SK-N-MC (cell line): ENCODE data around the gene AMMECR1.

Experiments
- DNase-seq: peaks from one replicate; pipeline ENCODE4 v3.0.0-alpha.2; 2011; ENCODE audit warnings: low read depth, low spot score
- H3K27ac ChIP-seq: fragments of 200-600 bp; sonication (generic); 2 replicates; pipeline ENCODE4 v1.5.1; 2016; ENCODE audit warnings: mixed run types
- H3K36me3 ChIP-seq: fragments of 200-600 bp; sonication (generic); 2 replicates; pipeline ENCODE4 v1.6.1; 2017; ENCODE audit warnings: antibody characterized with exemption, low read length, mixed read lengths; ENCODE audit not compliant: insufficient read depth
- H3K4me3 ChIP-seq: fragments of 200-600 bp; sonication (generic); 2 replicates; pipeline ENCODE4 v1.5.1; 2016
- H3K9ac ChIP-seq: fragments of 200-600 bp; sonication (generic); 2 replicates; pipeline ENCODE4 v1.8.0; 2017; ENCODE audit warnings: mixed run types, mixed read lengths; ENCODE audit not compliant: insufficient read length
- H3K9me3 ChIP-seq: fragments of 200-600 bp; sonication (generic); 2 replicates; pipeline ENCODE4 v1.6.1; 2017; ENCODE audit warnings: low read depth, mild to moderate bottlenecking, antibody characterized with exemption, low read length, moderate library complexity, mixed read lengths
- EZH2 ChIP-seq: fragments of 200-600 bp; sonication (generic); IDR thresholded peaks from one replicate; pipeline ENCODE4 v1.6.1; 2017; ENCODE audit warnings: antibody characterized with exemption
- FOXP2 ChIP-seq: optimal IDR thresholded peaks from 2 replicates; pipeline ENCODE3; 2011; ENCODE audit warnings: mild to moderate bottlenecking, moderate library complexity; ENCODE audit not compliant: insufficient read depth; ENCODE audit errors: extremely low read length, control extremely low read depth
- POLR2AphosphoS5 ChIP-seq: IDR thresholded peaks from 2 replicates; pipeline ENCODE4 v1.6.1; 2012; ENCODE audit warnings: mild to moderate bottlenecking, low read depth, low read length, borderline replicate concordance

AMMECR1 gene

GRCh38 chrX:110192516-110192915, 125.4 kb downstream of the AMMECR1 start:
- Histone ChIP-seq H3K4me3 (no peak overlapping the region), H3K9me3 (no peaks in the 10 kb centered on the region), H3K36me3 (no peaks in the 10 kb centered on the region), H3K9ac (no peak overlapping the region), H3K27ac (no peak overlapping the region)
- DNase-seq: no peak
- TF ChIP-seq EZH2 (no peak), FOXP2 (no peak), POLR2AphosphoS5 (no peak)

- Histone ChIP-seq H3K36me3 (no peaks in the 10 kb centered on the region), H3K4me3 (no peak overlapping the region), H3K9me3 (peaks cover 5% of the 10 kb centered on the region; the same call in 1 of the 2 replicates), H3K27ac (no peak overlapping the region), H3K9ac (no peak overlapping the region)
- TF ChIP-seq EZH2 (no peak), POLR2AphosphoS5 (no peak), FOXP2 (no peak)
- DNase-seq: no peak
Observed at GRCh38 chrX:110188701-110189558, 129.0 kb downstream of the AMMECR1 start.

GRCh38 chrX:110183314-110183713, 134.6 kb downstream of the AMMECR1 start:
- no peak for DNase-seq
- H3K27ac ChIP-seq: no peak overlapping the region
- no peak overlapping the region for H3K9ac ChIP-seq
- H3K36me3 ChIP-seq: no peaks in the 10 kb centered on the region
- H3K4me3 ChIP-seq: no peak overlapping the region
- TF ChIP-seq FOXP2 (no peak), EZH2 (no peak), POLR2AphosphoS5 (no peak)
- H3K9me3 ChIP-seq: peaks cover 5% of the 10 kb centered on the region; the same call in 1 of the 2 replicates

- no peak for TF ChIP-seq FOXP2
- TF ChIP-seq EZH2: no peak
- TF ChIP-seq POLR2AphosphoS5: no peak
- Histone ChIP-seq H3K9ac (no peak overlapping the region), H3K9me3 (peaks cover 5% of the 10 kb centered on the region; the same call in 1 of the 2 replicates), H3K4me3 (no peak overlapping the region), H3K27ac (no peak overlapping the region), H3K36me3 (no peaks in the 10 kb centered on the region)
- no peak for DNase-seq
Observed at GRCh38 chrX:110182865-110183264, 135.0 kb downstream of the AMMECR1 start.

GRCh38 chrX:110182362-110182761, 135.5 kb downstream of the AMMECR1 start:
- Histone ChIP-seq H3K4me3 (no peak overlapping the region), H3K36me3 (no peaks in the 10 kb centered on the region), H3K27ac (no peak overlapping the region), H3K9me3 (peaks cover 5% of the 10 kb centered on the region; the same call in 1 of the 2 replicates), H3K9ac (no peak overlapping the region)
- no peak for TF ChIP-seq POLR2AphosphoS5
- TF ChIP-seq FOXP2: no peak
- TF ChIP-seq EZH2: no peak
- DNase-seq: no peak

- Histone ChIP-seq H3K4me3 (no peak overlapping the region), H3K9me3 (peaks cover 5% of the 10 kb centered on the region; the same call in 1 of the 2 replicates), H3K36me3 (no peaks in the 10 kb centered on the region), H3K27ac (no peak overlapping the region), H3K9ac (no peak overlapping the region)
- no peak for DNase-seq
- TF ChIP-seq POLR2AphosphoS5: no peak
- no peak for TF ChIP-seq FOXP2
- no peak for TF ChIP-seq EZH2
Observed at GRCh38 chrX:110181459-110182137, 136.3 kb downstream of the AMMECR1 start.

GRCh38 chrX:110180928-110181310, 137.0 kb downstream of the AMMECR1 start:
- H3K9me3 ChIP-seq: peaks cover 3% of the 10 kb centered on the region; the same call in 1 of the 2 replicates
- H3K36me3 ChIP-seq: no peaks in the 10 kb centered on the region
- DNase-seq: no peak
- TF ChIP-seq EZH2 (no peak), FOXP2 (no peak), POLR2AphosphoS5 (no peak)
- no peak overlapping the region for H3K9ac ChIP-seq
- no peak overlapping the region for H3K27ac ChIP-seq
- no peak overlapping the region for H3K4me3 ChIP-seq

- Histone ChIP-seq H3K27ac (no peak overlapping the region), H3K9ac (no peak overlapping the region), H3K9me3 (no peaks in the 10 kb centered on the region), H3K4me3 (no peak overlapping the region), H3K36me3 (no peaks in the 10 kb centered on the region)
- DNase-seq: no peak
- TF ChIP-seq EZH2 (no peak), FOXP2 (no peak), POLR2AphosphoS5 (no peak)
Observed at GRCh38 chrX:110180176-110180927, 137.5 kb downstream of the AMMECR1 start.
